SU-DHL-6 (cell line): ENCODE results near the gene BRI3.

Experiments
- H2AFZ ChIP-seq: fragments of 200-600 bp; sonication (generic); 2 replicates; pipeline ENCODE4 v1.6.1; 2014; ENCODE audit warnings: low read depth, mild to moderate bottlenecking, moderate library complexity, mixed read lengths, antibody characterized with exemption, low read length; ENCODE audit not compliant: severe bottlenecking
- H3F3A ChIP-seq: fragments of 200-600 bp; shearing (Covaris generic); 2 replicates; pipeline ENCODE4 v1.6.0; 2016; ENCODE audit warnings: antibody characterized with exemption, mild to moderate bottlenecking; ENCODE audit not compliant: insufficient read depth
- H3K27ac ChIP-seq: fragments of 200-600 bp; sonication (generic); 2 replicates; pipeline ENCODE4 v1.5.1; 2016; ENCODE audit warnings: low read depth, mild to moderate bottlenecking, low read length, moderate library complexity, mixed read lengths
- H3K27me3 ChIP-seq: fragments of 200-600 bp; sonication (generic), shearing (Covaris generic); 2 replicates; pipeline ENCODE4 v1.6.0; 2014; ENCODE audit warnings: mild to moderate bottlenecking, low read length
- H3K36me3 ChIP-seq: fragments of 200-600 bp; sonication (generic); 2 replicates; pipeline ENCODE4 v1.6.1; 2014; ENCODE audit warnings: mild to moderate bottlenecking, low read length, mixed read lengths
- H3K4me2 ChIP-seq: fragments of 300-600, 200-600 bp; shearing (Covaris generic), sonication (generic); 2 replicates; pipeline ENCODE4 v1.6.0; 2014; ENCODE audit warnings: low read length, low read depth, mild to moderate bottlenecking; ENCODE audit not compliant: poor library complexity, severe bottlenecking
- H3K4me3 ChIP-seq: fragments of 200-600 bp; sonication (generic); 2 replicates; pipeline ENCODE4 v1.5.1; 2014; ENCODE audit warnings: antibody characterized with exemption, low read length, mild to moderate bottlenecking, mixed read lengths; ENCODE audit not compliant: insufficient read depth, poor library complexity, severe bottlenecking
- H3K79me2 ChIP-seq: fragments of 200-600 bp; sonication (generic); 2 replicates; pipeline ENCODE4 v1.6.1; 2014; ENCODE audit warnings: mild to moderate bottlenecking, low read length, moderate library complexity; ENCODE audit not compliant: insufficient read depth
- H3K9ac ChIP-seq: fragments of 200-600 bp; sonication (generic); 2 replicates; pipeline ENCODE4 v1.7.0; 2014; ENCODE audit warnings: mild to moderate bottlenecking, low read length
- H3K9me2 ChIP-seq: fragments of 200-600 bp; sonication (generic); replicated peaks from 2 replicates; pipeline ENCODE4 v1.6.1; 2014; ENCODE audit warnings: low read length; ENCODE audit not compliant: insufficient read depth
- H3K9me3 ChIP-seq: fragments of 200-600 bp; sonication (generic); 2 replicates; pipeline ENCODE4 v1.6.1; 2014; ENCODE audit warnings: low read length, mixed read lengths; ENCODE audit not compliant: insufficient read depth
- H4K20me1 ChIP-seq: fragments of 200-600 bp; sonication (generic); 2 replicates; pipeline ENCODE4 v1.6.1; 2014; ENCODE audit warnings: low read depth, mild to moderate bottlenecking, antibody characterized with exemption, low read length, moderate library complexity, mixed read lengths
- EZH2phosphoT487 ChIP-seq: fragments of 200-600 bp; sonication (generic), shearing (Covaris generic); conservative IDR thresholded peaks from 2 replicates; pipeline ENCODE4 v1.6.1; 2018; ENCODE audit warnings: mild to moderate bottlenecking, antibody characterized with exemption, low read length, moderate library complexity, mixed read lengths
- TF ChIP-seq, protein P1 (sequence below): fragments of 200-600 bp; sonication (generic); IDR thresholded peaks from one replicate; pipeline ENCODE4 v1.5.1; 2017; ENCODE audit warnings: antibody characterized with exemption, mild to moderate bottlenecking, low read length, moderate library complexity; ENCODE audit not compliant: insufficient read depth, poor library complexity, severe bottlenecking

The BRI3 gene

GRCh38 chr7:98252425-98253054, 28.9 kb upstream of the BRI3 start:
- no peaks in the 10 kb centered on the region for H4K20me1 ChIP-seq
- peak overlapping the region; percentile 82 for H2AFZ ChIP-seq
- no peaks in the 10 kb centered on the region for H3K27me3 ChIP-seq
- peak overlapping the region; percentile 65 for H3K9ac ChIP-seq
- H3K9me2 ChIP-seq: no peaks in the 10 kb centered on the region
- H3K4me2 ChIP-seq: peak overlapping the region; percentile 63
- H3K9me3 ChIP-seq: no peaks in the 10 kb centered on the region
- peaks cover 8% of the 10 kb centered on the region for H3K79me2 ChIP-seq
- no peak overlapping the region for H3K27ac ChIP-seq
- H3F3A ChIP-seq: peaks cover 10% of the 10 kb centered on the region
- peak overlapping the region; percentile 63 for H3K4me3 ChIP-seq
- no peaks in the 10 kb centered on the region for H3K36me3 ChIP-seq
- TF ChIP-seq, protein P1, sequence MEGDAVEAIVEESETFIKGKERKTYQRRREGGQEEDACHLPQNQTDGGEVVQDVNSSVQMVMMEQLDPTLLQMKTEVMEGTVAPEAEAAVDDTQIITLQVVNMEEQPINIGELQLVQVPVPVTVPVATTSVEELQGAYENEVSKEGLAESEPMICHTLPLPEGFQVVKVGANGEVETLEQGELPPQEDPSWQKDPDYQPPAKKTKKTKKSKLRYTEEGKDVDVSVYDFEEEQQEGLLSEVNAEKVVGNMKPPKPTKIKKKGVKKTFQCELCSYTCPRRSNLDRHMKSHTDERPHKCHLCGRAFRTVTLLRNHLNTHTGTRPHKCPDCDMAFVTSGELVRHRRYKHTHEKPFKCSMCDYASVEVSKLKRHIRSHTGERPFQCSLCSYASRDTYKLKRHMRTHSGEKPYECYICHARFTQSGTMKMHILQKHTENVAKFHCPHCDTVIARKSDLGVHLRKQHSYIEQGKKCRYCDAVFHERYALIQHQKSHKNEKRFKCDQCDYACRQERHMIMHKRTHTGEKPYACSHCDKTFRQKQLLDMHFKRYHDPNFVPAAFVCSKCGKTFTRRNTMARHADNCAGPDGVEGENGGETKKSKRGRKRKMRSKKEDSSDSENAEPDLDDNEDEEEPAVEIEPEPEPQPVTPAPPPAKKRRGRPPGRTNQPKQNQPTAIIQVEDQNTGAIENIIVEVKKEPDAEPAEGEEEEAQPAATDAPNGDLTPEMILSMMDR: no peak
- no peak for TF ChIP-seq EZH2phosphoT487

DNA sequence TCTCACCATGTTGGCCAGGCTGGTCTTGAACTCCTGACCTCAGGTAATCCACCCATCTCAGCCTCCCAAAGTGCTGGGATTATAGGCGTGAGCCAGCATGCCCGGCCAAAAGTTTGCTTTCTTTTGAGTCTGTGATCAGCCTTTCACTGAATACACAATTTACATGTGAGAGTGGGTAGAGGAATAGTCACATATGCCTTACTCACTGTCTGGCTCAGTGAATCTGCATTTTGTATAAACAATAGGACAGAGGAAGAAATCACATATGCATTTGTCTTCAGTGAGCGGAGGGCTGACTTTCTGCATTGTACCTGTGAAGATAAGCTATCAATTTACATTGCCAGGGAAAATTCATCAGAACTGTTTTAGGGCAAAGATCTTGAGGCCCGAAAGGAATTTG, 27.0 kb upstream of the BRI3 start:
- H3K9me3 ChIP-seq: no peaks in the 10 kb centered on the region
- no peaks in the 10 kb centered on the region for H3K36me3 ChIP-seq
- H3K4me3 ChIP-seq: no peak overlapping the region
- no peaks in the 10 kb centered on the region for H4K20me1 ChIP-seq
- H2AFZ ChIP-seq: no peak overlapping the region
- H3K9ac ChIP-seq: no peak overlapping the region
- peaks cover 8% of the 10 kb centered on the region for H3K79me2 ChIP-seq
- peaks cover 10% of the 10 kb centered on the region for H3F3A ChIP-seq
- H3K4me2 ChIP-seq: no peak overlapping the region
- no peaks in the 10 kb centered on the region for H3K27me3 ChIP-seq
- H3K27ac ChIP-seq: no peak overlapping the region
- TF ChIP-seq, protein P1: no peak
- TF ChIP-seq EZH2phosphoT487: no peak
- no peaks in the 10 kb centered on the region for H3K9me2 ChIP-seq

- H3K36me3 ChIP-seq: no peaks in the 10 kb centered on the region
Measured at GRCh38 chr7:98254951-98255610, 26.4 kb upstream of the BRI3 start.

More at GRCh38 chr7:98254951-98255610, 26.4 kb upstream of the BRI3 start:
- Histone ChIP-seq H3K4me3 (no peak overlapping the region), H3K9ac (no peak overlapping the region), H4K20me1 (no peaks in the 10 kb centered on the region), H3K9me3 (no peaks in the 10 kb centered on the region), H3K4me2 (no peak overlapping the region), H3K9me2 (no peaks in the 10 kb centered on the region), H3K27ac (no peak overlapping the region), H2AFZ (no peak overlapping the region), H3K79me2 (peaks cover 8% of the 10 kb centered on the region), H3F3A (peaks cover 10% of the 10 kb centered on the region), H3K27me3 (no peaks in the 10 kb centered on the region)
- TF ChIP-seq EZH2phosphoT487: no peak
- TF ChIP-seq, protein P1: no peak
